SH-SY5Y (cell line): Measurements from ENCODE around the gene SHD.

ENCODE experiments used
- GATA2 ChIP-seq: IDR thresholded peaks from 2 replicates; pipeline ENCODE4 v1.6.1; 2011; ENCODE audit warnings: mild to moderate bottlenecking, low read depth, low read length
- GATA3 ChIP-seq: IDR thresholded peaks from 2 replicates; pipeline ENCODE4 v1.6.1; 2011; ENCODE audit warnings: low read depth, mild to moderate bottlenecking, low read length, moderate library complexity

The SHD gene

DNA sequence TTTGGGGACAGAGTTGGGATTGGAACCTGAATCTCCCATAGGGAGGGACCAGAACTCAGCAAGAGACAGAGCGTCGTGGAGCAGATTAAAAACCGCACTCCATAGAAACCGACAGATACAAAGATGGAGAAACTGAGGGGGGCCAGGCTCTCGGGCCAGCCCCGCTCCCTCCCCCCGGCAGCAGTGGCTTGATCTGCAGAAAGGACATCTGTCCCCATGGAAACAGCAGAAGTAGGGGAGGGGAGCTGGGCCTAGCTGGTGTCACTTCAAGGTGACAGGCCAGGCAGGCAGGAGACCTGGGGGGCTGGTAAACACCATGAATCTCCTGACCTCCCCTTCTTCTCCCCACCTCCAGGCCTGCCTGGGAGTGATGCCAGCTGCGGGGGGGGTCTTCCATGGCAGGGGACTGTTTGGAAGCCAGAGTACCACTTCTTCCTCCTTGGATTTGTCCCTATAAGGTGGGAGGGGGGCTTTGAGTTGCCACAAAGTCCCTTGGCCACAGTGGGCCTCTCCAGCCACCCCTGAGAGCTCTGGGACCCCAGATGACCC lies 12.2 kb downstream of the SHD start:
- TF ChIP-seq GATA3: no peak
- TF ChIP-seq GATA2: no peak

GRCh38 chr19:4292515-4292914 lies 13.4 kb downstream of the SHD start:
- TF ChIP-seq GATA2: no peak
- TF ChIP-seq GATA3: no peak

DNA sequence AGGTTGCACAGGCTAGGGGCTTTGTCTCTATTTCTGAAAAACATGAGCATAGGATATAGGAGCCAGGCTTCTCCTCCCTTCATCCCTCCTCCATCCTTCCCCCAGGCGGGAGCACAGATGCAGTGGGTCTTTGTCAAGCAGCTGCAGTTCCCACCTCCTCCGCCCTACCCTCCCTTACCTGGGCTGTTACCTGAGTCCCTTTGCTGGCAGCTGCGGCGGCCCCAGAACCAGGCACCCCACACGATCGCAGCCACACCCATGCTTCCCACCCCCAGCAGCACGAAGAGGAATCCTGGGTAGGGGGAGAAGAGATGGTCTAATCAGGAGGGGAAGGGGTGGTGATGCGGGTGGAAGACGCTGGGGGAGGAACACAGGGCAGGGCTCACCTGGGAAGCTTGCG lies 15.3 kb downstream of the SHD start:
- TF ChIP-seq GATA2: no peak
- TF ChIP-seq GATA3: no peak

GRCh38 chr19:4295972-4296771 lies 17.1 kb downstream of the SHD start:
- no peak for TF ChIP-seq GATA2
- no peak for TF ChIP-seq GATA3

DNA sequence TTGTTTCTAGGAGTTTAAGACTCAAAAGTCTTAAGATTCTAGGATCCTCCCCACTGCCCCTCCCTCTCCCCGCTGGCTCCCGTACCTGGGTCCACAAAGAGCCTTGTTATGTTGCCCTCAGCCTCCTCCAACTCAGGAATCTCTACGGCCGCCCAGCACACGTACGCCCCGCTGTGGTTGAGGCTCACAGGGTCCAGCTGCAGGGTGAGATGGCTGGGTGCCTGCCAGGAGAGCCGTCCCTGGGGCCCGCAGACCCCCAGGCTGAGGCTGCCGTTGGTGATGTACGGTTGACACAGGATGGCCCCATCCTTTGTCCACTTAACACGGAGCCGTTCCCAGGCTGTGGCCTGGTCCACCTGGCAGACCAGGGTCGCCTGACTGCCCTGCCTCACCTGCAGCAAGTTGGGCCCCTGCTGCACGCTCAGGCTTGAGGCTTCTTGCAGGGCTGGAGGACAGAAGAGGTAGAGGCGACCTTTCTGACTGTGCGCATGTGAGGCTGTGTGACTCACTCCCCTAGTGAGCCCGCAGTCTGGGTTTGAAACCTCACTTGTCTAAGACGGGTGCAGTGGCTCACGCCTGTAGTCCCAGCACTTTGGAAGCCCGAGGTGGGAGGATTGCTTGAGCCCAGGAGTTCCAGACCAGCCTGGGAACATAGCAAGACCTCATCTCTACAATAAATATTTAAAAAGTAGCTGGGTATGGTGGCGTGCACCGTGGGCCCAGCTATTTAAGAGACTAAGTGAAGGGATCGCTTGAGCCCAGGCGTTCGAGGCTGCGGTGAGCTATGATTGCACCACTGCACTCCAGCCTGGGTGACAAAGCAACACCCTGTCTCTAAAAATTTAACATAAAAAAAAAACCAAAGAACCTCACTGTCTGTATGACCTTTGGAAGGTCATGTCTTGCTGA lies 19.1 kb downstream of the SHD start:
- no peak for TF ChIP-seq GATA3
- no peak for TF ChIP-seq GATA2

DNA sequence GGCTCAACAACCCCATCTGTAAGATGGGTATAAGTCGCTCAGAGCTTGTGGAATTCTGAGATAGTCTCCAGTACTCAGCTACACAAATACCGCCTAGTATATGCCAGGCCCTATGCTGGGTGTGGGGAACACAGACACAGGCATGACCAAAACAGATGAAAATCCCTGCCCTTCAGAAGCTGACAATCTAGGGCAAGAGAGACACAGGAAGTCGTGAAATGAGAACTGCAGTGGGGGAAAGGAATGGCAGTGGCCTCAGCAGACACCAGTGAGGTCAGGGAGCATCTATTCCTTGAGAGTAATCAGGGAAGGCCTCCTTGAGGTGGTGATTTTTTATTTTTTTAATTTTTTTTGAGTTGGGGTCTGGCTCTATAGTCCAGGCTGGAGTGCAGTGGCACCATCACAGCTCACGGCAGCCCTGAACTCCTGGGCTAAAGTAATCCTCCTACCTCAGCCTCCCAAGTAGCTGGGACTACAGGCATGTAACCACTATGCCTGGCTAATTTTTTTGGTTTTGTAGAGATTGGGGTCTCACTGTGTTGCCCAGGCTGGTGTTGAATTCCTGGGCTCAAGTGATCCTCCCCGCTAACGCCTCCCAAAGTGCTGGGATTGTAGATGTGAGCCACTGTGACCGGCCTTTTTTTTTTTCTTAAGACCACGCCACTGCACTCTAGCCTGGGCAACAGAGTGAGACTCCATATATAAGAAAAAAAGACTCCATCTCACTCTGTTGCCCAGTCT lies 19.9 kb downstream of the SHD start:
- no peak for TF ChIP-seq GATA2
- no peak for TF ChIP-seq GATA3

DNA sequence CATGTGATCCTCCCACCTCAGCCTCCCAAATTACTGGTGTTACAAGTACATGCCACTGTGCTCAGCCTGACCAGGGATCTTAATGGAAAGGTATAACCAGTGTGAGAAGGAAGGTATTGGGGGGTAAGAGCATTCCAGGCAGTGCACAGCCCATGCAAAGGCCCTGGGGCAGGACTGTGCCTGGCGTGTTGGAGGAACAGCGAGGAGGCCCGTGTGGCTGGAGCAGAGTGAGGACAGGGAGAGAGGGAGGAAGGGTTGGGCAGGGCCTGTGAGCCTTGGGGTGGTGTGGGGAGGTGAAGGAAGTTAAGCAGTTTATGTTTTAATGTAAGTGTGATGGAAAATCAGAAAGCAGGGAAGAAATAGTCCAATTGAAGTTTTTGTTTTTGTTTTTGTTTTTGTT lies 21.5 kb downstream of the SHD start:
- TF ChIP-seq GATA2: no peak
- TF ChIP-seq GATA3: no peak

DNA sequence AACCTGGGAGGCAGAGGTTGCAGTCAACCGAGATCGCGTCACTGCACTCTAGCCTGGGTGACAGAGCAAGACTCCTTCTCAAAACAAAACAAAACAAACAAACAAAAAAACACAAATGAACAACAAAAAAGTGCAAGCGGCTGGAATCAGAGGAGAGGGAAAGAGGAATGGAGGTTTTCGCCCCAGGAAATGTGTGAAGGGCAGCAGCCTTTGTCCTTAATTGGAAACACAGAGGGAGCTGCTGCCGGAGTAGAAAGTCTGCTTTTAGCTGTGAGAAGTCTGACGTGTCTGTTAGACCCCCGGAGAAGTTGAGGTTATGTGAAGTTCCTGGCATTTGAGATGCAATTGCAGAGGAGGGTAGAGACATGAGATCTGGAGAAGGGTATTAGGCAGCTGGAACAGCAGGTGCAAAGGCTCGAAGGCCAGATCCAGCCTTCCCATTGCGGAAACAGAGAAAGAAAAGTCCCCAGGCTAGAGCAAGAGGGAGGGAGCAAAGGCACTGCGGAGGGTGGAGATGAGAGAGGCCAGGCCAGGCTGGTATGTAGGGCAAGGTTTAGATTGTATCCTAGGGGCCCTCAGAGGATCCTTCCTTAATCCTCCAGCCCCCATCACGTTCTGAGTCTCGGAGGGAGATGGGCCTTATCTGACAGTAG lies 22.6 kb downstream of the SHD start:
- TF ChIP-seq GATA2: no peak
- TF ChIP-seq GATA3: no peak

DNA sequence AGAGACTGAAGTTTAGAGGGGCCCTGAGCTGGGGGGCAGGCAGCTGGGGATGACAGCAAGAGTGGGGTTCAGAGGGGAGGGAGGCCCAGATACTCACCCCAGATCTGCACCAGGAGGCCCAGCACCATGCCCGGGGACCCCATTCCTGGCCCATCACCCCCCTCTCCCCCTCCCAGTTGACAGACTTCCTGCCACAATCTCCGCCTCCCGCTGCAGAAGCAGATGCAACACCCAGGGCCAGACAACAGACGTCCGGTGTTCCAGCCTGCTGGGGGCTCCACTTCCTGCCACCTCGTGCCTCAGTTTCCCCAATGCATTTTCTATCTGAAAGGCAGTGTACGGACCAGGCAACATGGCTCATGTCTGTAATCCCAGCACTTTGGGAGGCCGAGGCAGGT lies 23.2 kb downstream of the SHD start, which contains the start of gene TMIGD2:
TSS of gene TMIGD2 (minus strand) at position 147 of the 398 bp plus-strand sequence. CDS start at position 143, 4 bp downstream.
- no peak for TF ChIP-seq GATA3
- no peak for TF ChIP-seq GATA2

- TF ChIP-seq GATA2 (no peak), GATA3 (no peak)
Observed at GRCh38 chr19:4303819-4304537, 24.9 kb downstream of the SHD start.

GRCh38 chr19:4304538-4305256 lies 25.6 kb downstream of the SHD start, which contains the start of gene FSD1:
FSD1 (plus strand) TSS chr19:4304598; CDS start chr19:4304747, 149 bp downstream.
- TF ChIP-seq GATA2 (no peak), GATA3 (no peak)

- TF ChIP-seq GATA3 (no peak), GATA2 (no peak)
Observed at GRCh38 chr19:4305257-4305612, 26.2 kb downstream of the SHD start.
